Fibroblast of the conjunctiva (primary cell): Measurements from ENCODE around the gene TMEM168.
A peak's percentile ranks its signal among the peaks of the same experiment; 100 is the strongest.
"Not testable (repeated sequence)": the region's sequence is repeated elsewhere in the genome, so short reads cannot be mapped to it uniquely, and the experiment has no call there.

Experiments
- DNase-seq: peaks from one replicate; pipeline ENCODE4 v3.0.0-alpha.2; 2010; ENCODE audit warnings: low read depth

The TMEM168 gene

DNA sequence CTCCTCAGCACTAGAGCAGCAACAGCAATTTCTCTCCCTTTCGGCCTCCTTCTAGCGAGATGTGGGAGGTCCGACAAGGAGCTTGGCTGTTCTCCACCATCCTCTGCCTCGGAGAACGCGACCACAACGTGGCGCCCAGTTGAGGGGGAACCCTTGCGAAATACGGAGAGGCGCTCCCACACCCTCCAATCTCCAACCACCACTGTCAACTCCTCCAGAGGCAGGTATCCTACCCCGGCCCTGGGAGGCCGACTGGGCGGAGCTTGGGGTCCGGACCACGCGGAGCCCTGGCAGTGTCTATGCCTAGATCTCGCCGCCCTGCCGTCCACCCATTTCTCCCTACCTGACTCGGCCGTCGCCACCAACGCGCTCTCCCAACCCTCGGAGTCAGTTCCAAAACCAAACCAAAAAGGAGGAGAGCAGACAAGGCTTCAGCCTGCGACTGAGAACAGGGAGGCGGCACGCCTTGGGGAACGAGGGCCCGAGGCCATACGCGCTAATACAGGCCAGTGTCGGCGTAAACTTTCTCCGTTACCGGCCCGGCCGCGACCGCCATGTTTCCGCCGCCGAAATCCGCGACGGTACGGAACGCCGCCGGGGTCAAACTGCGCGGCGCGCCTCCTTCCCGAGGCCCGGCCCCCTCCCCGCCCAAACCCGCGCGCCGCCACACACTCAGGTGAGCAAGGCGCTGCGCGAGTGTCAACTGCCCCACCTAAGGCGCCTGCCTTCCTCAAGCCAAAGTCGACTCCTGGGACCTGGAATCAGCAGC lies at the start of gene TMEM168:
Gene TMEM168, minus strand, starts transcription at position 577 of the 769 bp plus-strand sequence. CDS start 5,568 bp downstream, outside the sequence.
- peak; percentile 76 for DNase-seq

- not testable (repeated sequence) for DNase-seq
Measured at GRCh38 chr7:112835928-112836327, 45.7 kb upstream of the TMEM168 start.

GRCh38 chr7:112833082-112833481 lies 42.9 kb upstream of the TMEM168 start:
- no peak for DNase-seq

DNA sequence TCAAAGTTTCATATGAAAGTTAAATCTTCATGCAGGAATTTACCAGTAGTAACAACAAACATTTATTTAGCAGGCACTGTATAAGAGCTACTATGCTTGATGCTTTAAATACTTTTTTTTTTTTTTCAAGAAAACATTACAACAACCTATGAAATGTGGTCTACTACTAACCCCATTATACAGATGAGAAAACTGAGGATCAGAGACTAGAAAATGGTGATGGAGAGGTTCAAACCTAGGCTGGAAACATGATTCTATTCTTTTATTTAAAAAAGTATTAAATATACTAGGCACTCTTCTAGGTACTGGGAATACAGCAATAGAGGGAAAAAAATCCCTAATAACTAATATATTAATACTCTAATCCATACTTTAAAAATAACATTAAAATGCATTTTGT lies 40.6 kb upstream of the TMEM168 start:
- no peak for DNase-seq

DNA sequence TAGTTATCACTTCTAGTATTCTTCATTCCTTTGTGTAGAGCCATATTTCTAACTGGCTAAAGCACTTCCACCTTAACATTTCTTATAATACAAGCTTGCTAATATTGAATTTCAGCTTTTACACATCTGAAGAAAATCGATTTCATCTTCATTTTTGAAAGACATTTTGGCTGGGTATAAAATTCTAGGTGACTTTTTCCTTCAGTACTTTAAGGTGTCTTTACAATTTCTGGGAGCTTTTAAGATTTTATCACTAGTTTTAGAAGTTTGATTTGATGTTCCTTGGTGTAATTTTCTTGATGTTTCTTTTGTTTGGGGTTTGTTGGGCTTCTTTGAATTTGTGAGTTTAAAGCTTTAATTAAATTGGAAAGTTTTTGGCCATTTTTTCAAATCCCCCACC lies 38.5 kb upstream of the TMEM168 start:
- DNase-seq = no peak

DNA sequence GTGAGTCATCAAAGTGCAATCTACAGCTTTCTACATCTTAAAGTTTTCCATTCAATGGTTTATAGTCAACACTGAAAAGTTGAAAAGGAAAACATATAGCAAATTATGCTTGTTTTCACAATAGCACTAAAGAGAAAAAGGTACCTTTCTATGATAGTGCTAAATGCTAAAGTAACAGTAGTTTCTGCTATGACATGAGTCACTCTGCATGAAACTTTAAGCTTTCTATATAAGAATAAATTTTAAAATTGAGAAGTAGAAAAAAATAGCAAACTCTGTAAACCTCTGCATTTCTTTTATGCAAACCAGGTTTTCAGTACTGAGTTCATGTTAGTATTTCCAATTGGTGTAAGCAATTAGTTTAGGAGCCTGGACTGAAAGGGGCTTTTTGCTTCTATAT lies 31.2 kb upstream of the TMEM168 start:
- DNase-seq = no peak

- DNase-seq = no peak
Measured at GRCh38 chr7:112819536-112819935, 29.3 kb upstream of the TMEM168 start.

- DNase-seq = no peak
Measured at GRCh38 chr7:112806156-112806555, 16.0 kb upstream of the TMEM168 start.

DNA sequence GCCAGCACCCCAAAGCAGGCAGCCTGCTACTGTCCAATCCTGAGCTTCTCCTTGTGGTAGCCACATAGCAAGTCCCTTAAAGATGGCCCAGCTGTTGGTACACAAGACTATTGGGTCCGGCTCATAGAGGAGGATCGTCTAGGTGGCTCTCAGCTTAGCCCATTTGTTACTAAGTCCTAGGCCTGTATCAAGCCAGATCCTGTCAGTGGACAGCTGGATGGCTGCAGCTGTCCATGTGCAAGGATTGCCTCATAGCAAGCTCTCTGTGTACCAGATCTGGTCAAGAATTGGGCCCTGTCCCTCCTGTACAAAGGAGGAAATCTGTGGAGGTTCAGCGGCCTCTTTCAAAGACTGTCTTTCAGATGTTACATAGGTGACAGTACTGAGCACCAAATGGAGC lies 12.2 kb upstream of the TMEM168 start:
- DNase-seq = no peak

GRCh38 chr7:112800486-112800885 lies 10.3 kb upstream of the TMEM168 start:
- no peak for DNase-seq

GRCh38 chr7:112799448-112800120 lies 9.4 kb upstream of the TMEM168 start:
- DNase-seq = no peak

DNA sequence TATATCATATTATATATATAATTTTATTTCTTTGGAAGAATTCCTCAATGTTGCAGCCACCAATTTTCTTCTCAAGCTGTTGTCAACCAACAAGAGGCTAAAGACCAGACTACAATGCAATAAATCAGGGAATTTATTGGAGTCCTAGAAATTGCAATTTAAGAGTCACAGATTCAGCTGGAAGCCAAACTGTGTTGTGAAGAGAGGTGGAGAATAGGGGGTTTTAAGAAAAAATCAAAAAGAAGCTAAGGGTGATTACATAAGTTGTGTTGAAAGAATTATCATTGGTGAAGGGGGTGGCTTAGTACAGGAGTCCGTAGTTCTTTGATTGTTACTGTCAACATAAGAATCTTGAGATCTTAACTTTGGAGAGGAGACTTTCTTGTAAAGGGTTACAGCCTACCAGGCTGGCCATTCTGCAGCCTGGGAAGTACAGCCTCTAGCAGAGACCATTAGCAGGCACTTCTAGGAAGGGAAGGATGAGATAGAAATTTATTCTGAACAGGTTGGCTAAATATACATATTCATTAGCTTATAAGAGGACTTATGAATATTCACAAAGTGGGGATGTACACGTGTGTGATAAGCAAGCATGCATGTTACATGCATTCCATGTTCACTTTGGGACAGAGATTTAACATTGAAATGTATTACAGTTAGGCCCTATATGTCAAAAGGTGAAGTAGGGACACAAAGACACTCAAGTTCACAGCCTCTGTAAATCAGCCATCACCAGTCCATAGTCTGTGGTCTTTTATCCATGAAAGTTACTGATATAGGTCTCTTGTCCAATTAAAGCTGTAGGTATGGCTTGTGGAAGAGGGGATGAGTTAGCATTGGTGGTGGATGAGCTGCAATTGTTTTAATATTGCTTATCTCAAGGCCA lies 8.3 kb upstream of the TMEM168 start:
- no peak for DNase-seq

- not testable (repeated sequence) for DNase-seq
Measured at GRCh38 chr7:112796552-112796951, 6.4 kb upstream of the TMEM168 start.

- no peak for DNase-seq
Measured at GRCh38 chr7:112792441-112792840, 2.2 kb upstream of the TMEM168 start.

DNA sequence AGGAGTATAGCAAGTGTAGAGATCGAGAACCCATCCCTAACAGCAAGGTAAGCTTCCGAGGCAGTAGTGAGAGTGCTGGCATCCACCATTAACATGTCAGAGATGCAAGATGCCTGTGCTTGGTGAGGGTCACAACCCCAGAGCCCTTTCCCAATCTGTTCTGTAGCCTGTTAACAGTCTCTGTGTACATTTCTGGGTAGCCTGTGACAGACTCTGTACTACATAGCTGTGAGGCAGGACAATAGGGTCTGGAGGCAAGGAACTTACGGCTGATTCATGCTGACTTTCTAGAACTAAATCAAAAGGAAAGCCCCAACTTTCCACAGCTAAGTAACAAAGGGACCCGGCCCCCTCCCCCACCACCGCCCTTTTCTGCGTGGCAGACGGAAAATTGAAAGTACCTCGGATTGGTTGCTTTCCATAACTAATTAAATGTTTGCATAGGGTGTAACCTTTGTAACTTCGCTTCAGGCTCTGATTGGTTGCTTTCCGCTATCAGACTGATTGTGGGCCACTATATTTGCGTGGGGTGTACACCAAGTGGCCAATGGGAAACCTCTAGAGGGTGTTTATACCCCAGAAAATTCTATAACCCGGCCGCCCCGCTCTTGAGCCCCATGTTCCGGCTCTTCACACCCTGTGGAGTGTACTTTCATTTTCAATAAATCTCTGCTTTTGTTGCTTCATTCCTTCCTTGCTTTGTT lies 1.4 kb upstream of the TMEM168 start:
- DNase-seq = no peak

GRCh38 chr7:112790586-112791003 lies 402 bp upstream of the TMEM168 start:
- DNase-seq = no peak

- DNase-seq = no peak
Measured at GRCh38 chr7:112789453-112789816, 758 bp downstream of the TMEM168 start.

GRCh38 chr7:112788778-112789343 lies 1.3 kb downstream of the TMEM168 start:
- no peak for DNase-seq

GRCh38 chr7:112784603-112785002 lies 5.6 kb downstream of the TMEM168 start:
- DNase-seq = no peak

GRCh38 chr7:112782498-112782897 lies 7.7 kb downstream of the TMEM168 start:
- DNase-seq = no peak

GRCh38 chr7:112781558-112781957 lies 8.6 kb downstream of the TMEM168 start:
- DNase-seq = no peak

DNA sequence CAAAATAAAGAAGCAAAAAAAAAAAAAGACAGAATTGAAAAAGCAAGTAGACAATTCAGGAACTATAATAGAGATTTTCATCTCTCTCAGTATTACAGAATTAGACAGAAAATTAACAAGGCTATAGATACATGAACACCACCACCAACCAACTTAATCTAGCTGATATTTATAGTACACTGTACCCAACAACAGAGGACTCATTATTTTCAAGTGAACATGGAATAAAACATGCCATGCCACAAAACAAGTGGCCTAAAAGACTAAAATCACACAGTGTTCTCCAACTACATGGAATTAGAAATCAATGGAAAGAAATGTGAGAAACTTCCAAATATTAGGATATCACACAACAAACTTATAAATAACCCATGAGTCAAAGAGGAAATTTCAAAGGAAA lies 9.1 kb downstream of the TMEM168 start:
- no peak for DNase-seq
